SW 1271 (cell line): ENCODE results near the gene CNTN2.

Source experiments
- DNase-seq, 2 experiments: peaks; one replicate each; lab custom pipeline; 2025; lab: John Stamatoyannopoulos, UW

CNTN2 gene, protein sequence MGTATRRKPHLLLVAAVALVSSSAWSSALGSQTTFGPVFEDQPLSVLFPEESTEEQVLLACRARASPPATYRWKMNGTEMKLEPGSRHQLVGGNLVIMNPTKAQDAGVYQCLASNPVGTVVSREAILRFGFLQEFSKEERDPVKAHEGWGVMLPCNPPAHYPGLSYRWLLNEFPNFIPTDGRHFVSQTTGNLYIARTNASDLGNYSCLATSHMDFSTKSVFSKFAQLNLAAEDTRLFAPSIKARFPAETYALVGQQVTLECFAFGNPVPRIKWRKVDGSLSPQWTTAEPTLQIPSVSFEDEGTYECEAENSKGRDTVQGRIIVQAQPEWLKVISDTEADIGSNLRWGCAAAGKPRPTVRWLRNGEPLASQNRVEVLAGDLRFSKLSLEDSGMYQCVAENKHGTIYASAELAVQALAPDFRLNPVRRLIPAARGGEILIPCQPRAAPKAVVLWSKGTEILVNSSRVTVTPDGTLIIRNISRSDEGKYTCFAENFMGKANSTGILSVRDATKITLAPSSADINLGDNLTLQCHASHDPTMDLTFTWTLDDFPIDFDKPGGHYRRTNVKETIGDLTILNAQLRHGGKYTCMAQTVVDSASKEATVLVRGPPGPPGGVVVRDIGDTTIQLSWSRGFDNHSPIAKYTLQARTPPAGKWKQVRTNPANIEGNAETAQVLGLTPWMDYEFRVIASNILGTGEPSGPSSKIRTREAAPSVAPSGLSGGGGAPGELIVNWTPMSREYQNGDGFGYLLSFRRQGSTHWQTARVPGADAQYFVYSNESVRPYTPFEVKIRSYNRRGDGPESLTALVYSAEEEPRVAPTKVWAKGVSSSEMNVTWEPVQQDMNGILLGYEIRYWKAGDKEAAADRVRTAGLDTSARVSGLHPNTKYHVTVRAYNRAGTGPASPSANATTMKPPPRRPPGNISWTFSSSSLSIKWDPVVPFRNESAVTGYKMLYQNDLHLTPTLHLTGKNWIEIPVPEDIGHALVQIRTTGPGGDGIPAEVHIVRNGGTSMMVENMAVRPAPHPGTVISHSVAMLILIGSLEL

DNA sequence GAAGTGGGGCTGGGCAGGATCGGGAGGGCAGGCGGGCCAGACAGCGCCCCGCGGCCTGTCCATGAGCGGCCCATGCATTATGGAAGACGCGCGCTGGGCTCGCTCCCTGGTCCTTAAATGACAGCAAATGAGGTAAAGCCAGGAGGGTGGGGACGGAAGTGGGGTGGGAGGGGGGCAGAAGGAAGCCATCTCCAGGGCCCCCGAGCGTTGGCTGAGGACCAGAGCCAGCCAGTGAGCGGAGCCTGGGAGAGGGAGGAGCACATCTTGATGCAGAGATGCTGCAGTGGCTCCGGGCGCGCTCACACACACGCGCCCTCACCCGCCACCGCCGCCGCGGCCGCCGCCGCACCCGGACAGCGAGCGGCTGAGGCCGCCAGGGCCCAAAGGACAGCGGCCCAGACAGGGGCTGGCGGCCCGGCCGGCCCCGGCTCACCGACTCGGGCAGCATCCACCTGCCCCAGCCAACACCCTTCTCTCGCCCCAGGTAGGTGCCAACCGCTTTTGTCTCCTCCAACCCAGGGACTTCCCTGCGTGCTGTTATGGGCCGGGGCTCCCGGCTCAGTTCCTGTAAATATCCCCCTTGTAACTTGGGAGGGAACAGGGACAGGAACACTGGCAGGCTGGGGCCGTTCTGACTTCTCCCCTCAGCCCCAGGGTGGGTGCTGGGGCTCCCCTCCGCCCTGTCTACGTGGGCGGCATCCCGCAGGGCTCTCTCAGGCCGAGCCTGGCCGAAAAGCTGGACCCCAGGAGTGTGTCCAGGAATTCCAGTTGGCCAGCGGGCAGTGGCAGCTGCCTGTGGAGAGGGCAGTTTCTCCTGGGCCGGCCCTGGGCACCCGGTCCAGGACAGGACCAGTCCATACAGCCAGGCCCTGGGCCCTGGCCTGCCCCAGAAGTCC lies at the start of gene CNTN2:
TSS of gene CNTN2 (plus strand) at position 302 of the 896 bp plus-strand sequence. CDS start 9,974 bp downstream, outside the sequence.
- no peak for DNase-seq

DNA sequence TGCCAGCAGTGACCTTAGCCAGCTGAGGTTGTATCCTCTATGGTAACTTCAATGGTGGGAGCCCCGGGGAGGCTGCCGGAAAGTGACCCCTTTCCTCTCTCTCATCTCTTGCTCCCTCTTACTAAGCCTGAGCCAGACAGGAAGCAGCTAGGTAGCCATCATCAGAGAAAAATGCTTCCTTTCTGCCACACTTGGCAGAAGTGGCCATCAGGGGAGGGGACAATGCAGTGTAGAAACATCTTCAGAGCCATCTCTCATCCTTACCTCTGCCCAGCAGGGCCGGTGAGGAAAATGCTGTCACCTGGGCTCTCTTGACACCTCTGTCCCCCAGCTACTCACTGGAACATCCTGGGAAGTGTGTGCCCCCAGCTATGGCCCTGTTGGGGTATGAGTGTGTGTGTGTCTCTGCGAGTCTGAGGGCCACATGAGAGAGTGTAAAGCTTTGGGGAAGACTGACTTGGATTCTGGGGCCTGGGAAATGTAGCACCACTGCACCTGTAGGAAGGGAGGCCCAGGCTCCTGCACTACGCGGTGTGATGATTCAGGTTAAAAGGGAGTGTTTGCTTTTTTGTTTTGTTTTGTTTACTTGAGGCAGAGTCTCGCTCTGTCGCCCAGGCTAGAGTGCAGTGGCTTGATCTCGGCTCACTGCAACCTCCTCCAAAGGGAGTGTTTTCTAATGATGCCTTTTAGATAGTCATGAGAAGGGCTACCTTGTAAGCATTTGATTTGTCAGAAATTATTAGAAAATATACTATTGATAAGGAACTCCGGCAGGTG lies 48.7 kb upstream of the CNTN2 start:
- no peak for DNase-seq

DNA sequence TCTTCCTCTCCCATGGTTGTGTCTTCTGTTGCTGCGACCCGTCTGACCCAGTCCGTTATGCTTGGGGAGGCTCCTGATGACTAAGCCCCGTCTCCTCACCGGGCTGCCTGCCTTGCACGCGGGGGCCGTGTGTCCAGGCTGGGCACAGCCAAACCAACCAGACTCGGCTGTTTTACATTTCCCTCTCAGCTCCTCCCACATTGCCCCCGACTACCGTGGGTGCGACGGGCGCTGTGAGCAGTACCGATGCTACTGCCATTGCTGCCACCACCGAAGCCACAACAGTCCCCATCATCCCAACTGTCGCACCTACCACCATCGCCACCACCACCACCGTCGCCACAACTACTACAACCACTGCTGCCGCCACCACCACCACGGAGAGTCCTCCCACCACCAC lies 46.0 kb upstream of the CNTN2 start:
- DNase-seq, result no peak

DNA sequence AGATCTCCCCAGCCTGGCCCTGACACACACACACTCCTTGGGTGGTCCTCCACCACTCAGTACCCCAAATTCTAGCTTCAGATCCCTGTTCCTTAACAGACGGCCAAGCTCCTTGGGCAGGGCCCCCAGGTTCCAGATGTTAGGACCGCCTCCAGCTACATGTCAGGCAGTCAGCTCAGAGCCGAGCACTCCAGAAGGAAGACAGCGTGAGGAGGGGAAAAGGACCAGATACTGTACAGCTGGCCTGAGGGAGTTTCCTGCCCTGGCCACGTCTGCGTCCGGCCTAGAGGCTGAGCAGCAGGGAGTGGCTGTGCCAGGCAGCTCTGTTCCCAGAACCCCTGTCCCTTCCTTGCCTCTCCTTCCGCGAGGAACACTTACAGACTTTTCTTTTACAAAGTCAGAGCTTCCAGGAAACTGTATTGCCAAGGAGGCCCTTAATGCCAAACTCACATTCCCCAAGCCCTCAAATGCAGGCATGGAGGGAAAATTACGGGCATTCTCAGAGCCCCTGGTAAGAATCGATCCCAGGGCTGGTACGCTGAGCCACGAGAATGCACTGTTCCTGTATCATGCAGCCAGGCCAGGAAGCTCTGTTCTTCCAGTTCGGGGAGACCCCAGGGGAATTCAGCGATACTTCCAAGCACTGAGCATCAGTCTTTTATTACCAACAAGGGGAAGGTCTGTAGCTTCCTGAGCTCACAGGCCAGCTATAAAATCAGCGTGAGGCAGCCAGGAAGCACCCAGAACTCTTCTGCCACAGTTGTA lies 45.2 kb upstream of the CNTN2 start:
- DNase-seq, result no peak

DNA sequence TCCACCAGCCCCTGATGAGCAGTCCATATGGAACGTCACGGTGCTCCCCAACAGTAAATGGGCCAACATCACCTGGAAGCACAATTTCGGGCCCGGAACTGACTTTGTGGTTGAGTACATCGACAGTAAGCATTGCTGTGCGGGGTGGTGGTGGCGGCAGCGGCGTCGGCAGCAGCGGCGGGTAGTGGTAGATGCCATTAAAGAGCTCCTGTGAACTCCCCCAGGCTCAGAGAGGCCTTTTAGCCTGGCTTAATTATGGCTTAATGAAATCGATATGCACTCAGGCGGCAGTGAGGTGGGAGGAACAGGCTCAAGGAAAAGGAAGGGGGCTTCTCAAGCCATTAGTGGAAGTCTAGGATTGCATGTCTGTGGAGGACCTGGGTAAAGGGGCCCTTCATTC lies 41.9 kb upstream of the CNTN2 start:
- DNase-seq, result no peak

DNA sequence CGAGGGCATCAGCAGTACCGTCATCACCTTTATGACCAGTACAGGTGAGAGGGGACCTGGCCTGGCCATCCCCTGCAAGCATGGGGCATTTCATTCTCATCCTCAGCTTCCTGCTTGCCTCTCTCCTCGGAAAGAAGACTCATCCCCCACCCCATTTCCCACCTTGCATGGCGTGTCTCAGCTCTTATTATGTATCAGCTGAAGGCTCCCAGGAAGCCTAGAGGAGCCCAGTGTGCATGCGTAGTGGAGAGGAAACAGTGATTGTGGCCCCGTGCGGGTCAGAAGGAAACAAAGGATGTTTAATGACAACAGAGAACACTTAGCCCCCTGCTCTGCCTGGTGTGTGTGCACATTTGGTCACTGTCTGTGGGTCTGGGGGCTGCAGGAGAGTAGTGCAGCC lies 40.3 kb upstream of the CNTN2 start:
- no peak for DNase-seq

DNA sequence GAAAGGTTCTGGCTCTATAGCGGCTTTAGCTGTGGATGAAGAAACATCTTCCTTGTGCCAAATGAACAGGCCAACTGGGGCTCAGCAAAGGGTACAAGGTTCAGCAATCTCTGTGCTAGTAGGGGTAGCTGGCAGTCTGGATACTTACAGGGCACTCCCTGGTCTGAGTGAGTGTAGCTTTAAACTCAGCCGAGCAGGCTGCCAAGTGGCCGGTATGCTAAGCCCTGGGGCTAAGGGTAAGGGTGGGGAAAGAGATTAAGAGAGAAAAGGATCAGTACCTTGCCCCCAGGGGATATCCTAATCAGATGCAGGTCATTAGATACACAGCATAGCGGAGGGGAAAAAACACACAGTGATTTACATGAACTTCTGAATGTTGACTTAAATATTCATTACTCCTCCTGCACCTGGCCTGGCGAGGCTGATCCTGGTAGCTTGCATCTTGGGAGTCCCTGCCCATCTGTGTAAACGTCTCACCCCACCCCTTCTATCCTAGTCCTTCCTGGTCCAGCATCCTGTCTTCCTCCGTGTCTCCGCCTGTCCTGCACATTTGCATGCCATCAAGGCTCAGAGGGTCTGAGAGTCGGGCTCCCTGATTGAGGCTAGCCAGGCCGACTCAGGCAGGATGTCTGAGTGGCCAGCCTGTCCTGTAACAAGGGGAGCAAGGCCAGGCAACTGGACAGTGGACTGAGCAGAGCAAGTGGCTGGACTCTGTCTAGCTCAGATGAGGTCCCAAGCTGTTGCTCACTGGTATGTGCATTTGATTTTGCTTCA lies 39.5 kb upstream of the CNTN2 start:
- DNase-seq, result no peak

DNA sequence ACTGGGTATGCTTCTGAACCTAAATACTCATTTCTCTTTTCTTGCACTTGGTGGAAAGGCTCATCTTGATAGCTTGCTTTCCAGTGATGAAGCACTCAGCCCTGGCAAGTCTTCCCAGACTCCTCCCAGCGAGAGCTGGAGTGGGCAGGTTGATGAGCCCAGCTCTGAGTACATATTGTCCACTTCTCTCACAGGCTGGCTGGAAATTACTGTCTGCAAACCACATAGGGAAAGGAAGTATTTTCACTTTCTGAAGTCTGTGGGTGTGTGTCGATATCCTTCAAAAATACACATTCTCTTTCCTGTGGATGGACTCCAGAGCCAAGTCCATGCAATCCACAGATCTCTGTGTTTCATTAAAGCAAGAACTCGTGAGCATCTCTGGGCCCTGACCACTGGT lies 38.7 kb upstream of the CNTN2 start:
- DNase-seq, result no peak

DNA sequence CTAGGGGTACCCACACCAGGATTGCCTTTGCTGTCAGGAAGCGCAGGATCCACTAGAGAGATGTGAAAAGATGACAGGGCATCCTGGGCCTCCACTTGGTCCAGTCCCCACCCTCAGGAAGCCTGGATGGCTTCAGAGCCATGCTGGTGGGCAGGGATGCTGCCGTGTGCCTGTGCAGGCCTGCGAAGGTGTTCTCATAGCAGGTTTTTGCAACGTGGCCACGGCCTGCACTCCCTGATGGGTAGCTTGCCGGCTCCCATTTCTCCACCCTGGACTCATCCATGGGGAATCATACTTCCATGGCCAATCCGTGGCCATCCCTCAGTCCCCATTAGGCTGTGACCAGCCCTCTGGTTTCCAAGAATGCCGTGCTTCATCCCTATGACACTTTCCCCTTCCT lies 34.1 kb upstream of the CNTN2 start:
- no peak for DNase-seq

DNA sequence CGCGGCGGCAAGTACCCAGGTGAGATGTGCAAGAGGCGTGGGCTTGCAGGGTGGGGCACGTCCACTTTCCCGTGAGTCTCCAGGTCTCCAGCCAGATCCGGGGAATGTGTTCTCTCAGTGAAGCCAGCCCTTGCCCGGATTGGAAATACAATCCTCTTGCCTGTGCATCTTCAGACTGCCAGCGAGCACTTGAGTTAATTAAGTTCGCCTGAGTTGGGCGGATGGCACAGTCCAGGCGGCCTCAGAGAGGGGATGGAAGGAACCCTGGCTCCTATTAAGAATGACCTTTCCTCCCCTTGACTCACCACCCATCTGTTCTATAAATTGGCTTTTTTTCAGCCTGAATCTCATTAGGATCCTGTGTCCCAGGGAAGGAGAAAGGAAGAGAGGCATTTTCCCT lies 33.3 kb upstream of the CNTN2 start:
- no peak for DNase-seq

DNA sequence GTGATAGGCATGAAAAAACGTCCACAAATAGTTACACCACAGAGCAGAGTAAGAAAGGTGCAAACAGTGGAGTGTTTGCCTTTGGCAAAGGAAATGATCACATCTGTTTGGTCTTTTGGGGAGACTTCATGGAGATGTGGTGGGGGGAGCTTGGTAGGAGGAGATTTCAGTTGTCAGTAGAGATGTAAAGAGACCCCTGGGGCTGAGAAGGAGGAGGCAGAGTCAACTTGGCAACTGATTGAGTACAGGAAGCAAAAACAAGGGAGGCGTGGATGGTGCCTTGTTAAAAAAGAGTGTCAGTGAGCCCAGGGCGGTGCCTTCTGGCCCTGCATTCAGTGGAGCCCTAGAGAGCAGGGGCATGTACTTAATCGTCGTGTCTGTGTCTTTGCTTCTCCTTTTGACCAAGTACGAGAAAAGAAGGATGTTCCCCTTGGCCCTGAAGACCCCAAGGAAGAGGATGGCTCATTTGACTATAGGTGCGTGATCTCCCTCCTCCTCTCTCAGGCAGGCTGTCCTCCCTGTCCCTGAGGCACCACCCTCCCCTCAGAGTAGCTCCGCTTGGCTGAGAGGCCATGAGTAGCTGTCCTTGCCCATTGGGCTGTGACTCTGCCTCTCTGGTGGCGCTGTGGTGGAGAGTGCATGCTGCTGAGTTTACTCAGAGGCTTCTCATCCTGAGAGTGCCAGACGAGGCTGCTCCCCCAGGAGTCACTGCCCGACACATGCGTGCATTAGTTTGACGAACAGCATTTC lies 30.4 kb upstream of the CNTN2 start:
- DNase-seq, result no peak

DNA sequence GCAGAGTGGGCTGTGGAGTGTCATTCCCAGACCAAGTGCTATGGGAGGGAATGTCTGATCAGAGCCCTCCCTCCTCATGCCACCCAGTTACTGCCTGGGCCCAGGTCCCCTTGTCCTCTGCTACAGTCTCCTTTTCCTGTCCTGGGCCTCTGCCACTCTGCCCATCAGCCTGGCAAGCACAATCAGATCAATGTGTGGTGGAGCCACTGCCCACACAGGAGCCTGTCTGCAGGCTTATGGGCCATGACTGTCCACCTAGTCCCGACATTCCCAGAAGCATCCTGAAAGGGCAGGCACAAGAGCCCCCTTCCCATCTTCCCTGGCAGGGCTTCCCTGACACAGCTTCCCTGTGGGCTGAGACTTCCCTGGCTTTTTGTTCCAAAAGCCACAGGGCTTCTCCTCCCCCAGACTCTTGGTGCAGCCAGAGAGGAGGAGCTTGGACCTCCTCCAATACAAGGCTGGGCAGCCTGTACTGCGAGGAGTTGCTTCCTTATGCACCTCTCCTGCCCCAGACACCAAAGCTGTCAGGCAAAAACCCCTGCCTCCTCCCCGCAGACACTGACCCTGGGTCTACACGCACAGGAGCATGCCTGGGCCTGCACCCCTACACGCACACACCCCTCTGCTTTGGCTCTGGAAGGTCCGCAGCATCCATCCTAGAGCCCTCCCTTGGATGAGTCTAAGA lies 29.2 kb upstream of the CNTN2 start:
- no peak for DNase-seq

DNA sequence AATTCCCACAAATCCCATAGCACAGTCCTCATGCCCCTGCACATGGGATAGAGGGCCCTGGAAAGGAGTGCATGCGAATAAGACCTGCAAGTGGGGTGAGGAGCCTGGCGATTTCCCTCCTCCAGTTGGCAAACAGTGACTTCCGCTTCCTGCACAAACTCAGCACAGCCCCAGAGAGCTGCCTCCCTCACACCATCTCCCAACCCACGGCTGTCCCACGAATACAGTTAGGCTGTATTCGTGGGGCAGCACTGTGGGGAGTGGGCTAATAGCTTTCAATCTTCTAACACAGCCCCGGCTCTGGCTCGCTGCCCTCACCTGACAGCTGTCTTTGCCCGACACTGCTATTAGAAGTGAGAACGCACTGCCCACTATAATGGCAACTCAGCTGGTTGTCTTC lies 28.2 kb upstream of the CNTN2 start:
- no peak for DNase-seq

DNA sequence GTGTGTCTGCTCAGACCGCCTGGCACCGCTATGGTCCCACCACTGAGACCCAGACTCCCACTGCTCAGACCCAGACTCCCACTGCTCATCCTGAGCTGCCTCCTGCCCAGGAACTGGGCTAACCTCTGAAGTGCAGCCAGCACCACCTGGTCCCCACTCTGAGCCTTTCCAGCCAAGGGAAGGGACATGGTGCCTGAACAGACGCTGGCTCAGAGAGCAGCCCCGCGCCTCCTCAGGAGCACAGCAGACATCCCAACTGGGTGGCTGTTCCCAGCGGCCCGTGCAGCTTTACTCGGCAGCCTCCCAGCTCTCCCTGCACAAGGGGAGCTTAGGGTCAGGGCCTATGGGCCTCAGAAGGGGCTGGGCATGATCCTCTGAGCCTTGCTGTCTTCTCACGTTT lies 27.8 kb upstream of the CNTN2 start:
- DNase-seq, result no peak

DNA sequence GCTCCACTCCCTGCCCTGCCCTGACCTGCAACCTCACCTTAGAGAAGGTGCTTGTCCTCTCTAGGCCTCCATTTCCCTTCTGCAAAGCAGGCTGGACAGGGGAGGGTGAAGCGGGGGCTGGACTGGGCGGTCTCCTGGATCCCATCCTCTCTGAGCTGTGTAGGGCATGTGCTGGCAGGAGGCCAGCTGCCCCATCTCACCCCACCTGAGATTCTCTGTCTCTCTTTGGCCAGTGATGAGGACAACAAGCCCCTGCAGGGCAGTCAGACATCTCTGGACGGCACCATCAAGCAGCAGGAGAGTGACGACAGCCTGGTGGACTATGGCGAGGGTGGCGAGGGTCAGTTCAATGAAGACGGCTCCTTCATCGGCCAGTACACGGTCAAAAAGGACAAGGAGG lies 26.9 kb upstream of the CNTN2 start:
- no peak for DNase-seq

DNA sequence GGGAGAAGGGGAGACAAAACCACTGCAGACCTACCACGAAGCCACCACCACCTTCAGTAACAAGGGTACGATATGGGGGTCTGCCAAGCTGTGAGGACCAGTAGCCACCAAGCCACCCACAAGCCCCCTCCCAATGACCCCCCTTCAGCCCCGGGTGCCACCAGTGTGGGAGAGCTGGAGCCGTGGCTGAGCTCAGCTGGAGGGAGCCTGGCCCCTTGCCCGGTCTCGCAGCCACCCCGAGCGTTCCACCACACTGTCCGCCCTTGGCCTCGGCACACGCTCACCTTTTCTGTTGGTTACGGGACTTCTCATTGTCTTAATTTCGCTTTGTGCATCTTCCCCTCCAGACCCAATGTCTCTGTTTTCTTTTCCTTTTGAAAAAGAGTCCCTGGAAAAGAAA lies 26.4 kb upstream of the CNTN2 start:
- no peak for DNase-seq

DNA sequence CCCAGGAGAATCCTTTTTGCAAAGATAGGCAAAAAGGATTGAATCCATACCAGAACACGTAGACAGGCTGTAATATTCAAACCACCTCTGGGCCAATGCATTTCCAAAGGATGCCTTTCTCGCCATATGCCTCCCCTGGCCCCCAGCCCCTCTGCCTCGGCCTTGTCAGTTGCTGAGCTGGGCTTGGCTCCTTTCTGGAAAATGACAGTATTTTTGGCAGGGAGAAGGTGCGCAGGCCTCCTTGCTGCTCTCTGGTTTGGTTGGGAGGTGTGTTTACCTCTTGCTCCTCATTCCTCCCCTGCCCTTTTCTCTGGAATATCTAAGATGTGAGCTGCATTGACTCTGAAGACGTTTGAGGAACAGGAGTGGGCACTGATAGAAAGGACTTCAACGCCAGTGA lies 26.0 kb upstream of the CNTN2 start:
- DNase-seq, result no peak

DNA sequence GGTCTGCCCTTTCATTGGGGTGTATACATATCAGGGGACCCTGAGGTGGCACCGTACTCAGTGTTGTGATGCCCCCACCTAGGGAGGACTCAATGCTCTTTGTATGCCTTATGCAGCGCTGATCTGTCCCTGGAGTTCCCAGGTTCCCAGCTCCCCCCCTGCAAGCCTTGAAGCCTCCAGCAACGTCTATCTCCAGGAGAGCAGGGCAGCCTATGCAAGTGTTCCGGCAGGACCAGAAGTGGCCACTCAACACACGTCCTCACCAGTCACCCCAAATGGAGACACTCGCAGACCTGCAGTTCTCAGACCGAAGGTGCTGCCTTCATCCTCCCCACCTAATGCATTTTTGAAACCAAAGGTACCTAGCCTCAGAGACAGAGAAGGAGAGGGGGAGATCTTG lies 25.2 kb upstream of the CNTN2 start:
- DNase-seq, result no peak
